ENCODE measurements around the gene LMBRD2.

DNA sequence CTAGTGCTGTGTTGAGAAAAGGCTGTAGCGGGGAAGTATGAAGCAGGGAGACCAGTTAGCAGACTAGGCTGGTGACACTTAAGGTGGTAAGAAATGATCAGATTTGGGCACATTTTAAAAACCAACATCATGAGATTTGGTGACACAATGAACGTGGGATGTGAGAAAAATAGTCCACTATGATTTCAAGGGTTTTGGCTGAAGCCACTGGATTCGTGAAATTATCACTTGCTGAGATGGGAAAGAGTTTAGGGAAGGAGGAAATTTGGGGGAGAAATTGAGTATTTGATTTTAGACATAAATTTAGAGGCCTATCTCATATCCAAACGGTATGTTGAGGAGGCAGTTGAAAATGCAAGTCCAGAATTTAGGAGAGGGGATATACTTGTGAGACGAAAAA is 23.4 kb upstream of the LMBRD2 start:
- TF ChIP-seq, protein P1, sequence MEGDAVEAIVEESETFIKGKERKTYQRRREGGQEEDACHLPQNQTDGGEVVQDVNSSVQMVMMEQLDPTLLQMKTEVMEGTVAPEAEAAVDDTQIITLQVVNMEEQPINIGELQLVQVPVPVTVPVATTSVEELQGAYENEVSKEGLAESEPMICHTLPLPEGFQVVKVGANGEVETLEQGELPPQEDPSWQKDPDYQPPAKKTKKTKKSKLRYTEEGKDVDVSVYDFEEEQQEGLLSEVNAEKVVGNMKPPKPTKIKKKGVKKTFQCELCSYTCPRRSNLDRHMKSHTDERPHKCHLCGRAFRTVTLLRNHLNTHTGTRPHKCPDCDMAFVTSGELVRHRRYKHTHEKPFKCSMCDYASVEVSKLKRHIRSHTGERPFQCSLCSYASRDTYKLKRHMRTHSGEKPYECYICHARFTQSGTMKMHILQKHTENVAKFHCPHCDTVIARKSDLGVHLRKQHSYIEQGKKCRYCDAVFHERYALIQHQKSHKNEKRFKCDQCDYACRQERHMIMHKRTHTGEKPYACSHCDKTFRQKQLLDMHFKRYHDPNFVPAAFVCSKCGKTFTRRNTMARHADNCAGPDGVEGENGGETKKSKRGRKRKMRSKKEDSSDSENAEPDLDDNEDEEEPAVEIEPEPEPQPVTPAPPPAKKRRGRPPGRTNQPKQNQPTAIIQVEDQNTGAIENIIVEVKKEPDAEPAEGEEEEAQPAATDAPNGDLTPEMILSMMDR (IDR thresholded peaks at IDR 0.05) = no peak
- TF ChIP-seq, protein P2, sequence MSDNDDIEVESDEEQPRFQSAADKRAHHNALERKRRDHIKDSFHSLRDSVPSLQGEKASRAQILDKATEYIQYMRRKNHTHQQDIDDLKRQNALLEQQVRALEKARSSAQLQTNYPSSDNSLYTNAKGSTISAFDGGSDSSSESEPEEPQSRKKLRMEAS (CRISPR knock-in tag; IDR thresholded peaks at IDR 0.05) = no peak
- TF ChIP-seq, protein P3, sequence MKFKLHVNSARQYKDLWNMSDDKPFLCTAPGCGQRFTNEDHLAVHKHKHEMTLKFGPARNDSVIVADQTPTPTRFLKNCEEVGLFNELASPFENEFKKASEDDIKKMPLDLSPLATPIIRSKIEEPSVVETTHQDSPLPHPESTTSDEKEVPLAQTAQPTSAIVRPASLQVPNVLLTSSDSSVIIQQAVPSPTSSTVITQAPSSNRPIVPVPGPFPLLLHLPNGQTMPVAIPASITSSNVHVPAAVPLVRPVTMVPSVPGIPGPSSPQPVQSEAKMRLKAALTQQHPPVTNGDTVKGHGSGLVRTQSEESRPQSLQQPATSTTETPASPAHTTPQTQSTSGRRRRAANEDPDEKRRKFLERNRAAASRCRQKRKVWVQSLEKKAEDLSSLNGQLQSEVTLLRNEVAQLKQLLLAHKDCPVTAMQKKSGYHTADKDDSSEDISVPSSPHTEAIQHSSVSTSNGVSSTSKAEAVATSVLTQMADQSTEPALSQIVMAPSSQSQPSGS (CRISPR knock-in tag; IDR thresholded peaks at IDR 0.05; ENCODE audit: borderline replicate concordance, low read depth) = no peak
- no peak for TF ChIP-seq JUN (CRISPR knock-in tag; IDR thresholded peaks at IDR 0.05)
- TF ChIP-seq, protein P4, sequence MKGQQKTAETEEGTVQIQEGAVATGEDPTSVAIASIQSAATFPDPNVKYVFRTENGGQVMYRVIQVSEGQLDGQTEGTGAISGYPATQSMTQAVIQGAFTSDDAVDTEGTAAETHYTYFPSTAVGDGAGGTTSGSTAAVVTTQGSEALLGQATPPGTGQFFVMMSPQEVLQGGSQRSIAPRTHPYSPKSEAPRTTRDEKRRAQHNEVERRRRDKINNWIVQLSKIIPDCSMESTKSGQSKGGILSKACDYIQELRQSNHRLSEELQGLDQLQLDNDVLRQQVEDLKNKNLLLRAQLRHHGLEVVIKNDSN (CRISPR knock-in tag; IDR thresholded peaks at IDR 0.05) = no peak
- TF ChIP-seq SOX15 (CRISPR knock-in tag; IDR thresholded peaks at IDR 0.05) = no peak
- no peak for TF ChIP-seq NFATC4 (CRISPR knock-in tag; IDR thresholded peaks at IDR 0.05)
- TF ChIP-seq, protein P5, sequence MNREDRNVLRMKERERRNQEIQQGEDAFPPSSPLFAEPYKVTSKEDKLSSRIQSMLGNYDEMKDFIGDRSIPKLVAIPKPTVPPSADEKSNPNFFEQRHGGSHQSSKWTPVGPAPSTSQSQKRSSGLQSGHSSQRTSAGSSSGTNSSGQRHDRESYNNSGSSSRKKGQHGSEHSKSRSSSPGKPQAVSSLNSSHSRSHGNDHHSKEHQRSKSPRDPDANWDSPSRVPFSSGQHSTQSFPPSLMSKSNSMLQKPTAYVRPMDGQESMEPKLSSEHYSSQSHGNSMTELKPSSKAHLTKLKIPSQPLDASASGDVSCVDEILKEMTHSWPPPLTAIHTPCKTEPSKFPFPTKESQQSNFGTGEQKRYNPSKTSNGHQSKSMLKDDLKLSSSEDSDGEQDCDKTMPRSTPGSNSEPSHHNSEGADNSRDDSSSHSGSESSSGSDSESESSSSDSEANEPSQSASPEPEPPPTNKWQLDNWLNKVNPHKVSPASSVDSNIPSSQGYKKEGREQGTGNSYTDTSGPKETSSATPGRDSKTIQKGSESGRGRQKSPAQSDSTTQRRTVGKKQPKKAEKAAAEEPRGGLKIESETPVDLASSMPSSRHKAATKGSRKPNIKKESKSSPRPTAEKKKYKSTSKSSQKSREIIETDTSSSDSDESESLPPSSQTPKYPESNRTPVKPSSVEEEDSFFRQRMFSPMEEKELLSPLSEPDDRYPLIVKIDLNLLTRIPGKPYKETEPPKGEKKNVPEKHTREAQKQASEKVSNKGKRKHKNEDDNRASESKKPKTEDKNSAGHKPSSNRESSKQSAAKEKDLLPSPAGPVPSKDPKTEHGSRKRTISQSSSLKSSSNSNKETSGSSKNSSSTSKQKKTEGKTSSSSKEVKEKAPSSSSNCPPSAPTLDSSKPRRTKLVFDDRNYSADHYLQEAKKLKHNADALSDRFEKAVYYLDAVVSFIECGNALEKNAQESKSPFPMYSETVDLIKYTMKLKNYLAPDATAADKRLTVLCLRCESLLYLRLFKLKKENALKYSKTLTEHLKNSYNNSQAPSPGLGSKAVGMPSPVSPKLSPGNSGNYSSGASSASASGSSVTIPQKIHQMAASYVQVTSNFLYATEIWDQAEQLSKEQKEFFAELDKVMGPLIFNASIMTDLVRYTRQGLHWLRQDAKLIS (CRISPR knock-in tag; IDR thresholded peaks at IDR 0.05; ENCODE audit: borderline replicate concordance) = no peak
- TF ChIP-seq, protein P6, sequence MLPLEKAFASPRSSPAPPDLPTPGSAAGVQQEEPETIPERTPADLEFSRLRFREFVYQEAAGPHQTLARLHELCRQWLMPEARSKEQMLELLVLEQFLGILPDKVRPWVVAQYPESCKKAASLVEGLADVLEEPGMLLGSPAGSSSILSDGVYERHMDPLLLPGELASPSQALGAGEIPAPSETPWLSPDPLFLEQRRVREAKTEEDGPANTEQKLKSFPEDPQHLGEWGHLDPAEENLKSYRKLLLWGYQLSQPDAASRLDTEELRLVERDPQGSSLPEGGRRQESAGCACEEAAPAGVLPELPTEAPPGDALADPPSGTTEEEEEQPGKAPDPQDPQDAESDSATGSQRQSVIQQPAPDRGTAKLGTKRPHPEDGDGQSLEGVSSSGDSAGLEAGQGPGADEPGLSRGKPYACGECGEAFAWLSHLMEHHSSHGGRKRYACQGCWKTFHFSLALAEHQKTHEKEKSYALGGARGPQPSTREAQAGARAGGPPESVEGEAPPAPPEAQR (CRISPR knock-in tag; IDR thresholded peaks at IDR 0.05) = no peak
- no peak for TF ChIP-seq SP1 (CRISPR knock-in tag; conservative IDR thresholded peaks at IDR 0.05)
- TF ChIP-seq KAT7 (CRISPR knock-in tag; IDR thresholded peaks at IDR 0.05; ENCODE audit: borderline replicate concordance) = no peak
- TF ChIP-seq, protein P7, sequence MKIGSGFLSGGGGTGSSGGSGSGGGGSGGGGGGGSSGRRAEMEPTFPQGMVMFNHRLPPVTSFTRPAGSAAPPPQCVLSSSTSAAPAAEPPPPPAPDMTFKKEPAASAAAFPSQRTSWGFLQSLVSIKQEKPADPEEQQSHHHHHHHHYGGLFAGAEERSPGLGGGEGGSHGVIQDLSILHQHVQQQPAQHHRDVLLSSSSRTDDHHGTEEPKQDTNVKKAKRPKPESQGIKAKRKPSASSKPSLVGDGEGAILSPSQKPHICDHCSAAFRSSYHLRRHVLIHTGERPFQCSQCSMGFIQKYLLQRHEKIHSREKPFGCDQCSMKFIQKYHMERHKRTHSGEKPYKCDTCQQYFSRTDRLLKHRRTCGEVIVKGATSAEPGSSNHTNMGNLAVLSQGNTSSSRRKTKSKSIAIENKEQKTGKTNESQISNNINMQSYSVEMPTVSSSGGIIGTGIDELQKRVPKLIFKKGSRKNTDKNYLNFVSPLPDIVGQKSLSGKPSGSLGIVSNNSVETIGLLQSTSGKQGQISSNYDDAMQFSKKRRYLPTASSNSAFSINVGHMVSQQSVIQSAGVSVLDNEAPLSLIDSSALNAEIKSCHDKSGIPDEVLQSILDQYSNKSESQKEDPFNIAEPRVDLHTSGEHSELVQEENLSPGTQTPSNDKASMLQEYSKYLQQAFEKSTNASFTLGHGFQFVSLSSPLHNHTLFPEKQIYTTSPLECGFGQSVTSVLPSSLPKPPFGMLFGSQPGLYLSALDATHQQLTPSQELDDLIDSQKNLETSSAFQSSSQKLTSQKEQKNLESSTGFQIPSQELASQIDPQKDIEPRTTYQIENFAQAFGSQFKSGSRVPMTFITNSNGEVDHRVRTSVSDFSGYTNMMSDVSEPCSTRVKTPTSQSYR (CRISPR knock-in tag; IDR thresholded peaks at IDR 0.05) = no peak
- TF ChIP-seq ZNF263 (CRISPR knock-in tag; IDR thresholded peaks at IDR 0.05; ENCODE audit: low read depth) = no peak
- no peak for TF ChIP-seq ZNF232 (CRISPR knock-in tag; IDR thresholded peaks at IDR 0.05)

Data from WTC11 (cell line).